ENCODE results near the gene POSTN.
"Not testable (repeated sequence)": the region's sequence is repeated elsewhere in the genome, so short reads cannot be mapped to it uniquely, and the experiment has no call there.

The POSTN gene

DNA sequence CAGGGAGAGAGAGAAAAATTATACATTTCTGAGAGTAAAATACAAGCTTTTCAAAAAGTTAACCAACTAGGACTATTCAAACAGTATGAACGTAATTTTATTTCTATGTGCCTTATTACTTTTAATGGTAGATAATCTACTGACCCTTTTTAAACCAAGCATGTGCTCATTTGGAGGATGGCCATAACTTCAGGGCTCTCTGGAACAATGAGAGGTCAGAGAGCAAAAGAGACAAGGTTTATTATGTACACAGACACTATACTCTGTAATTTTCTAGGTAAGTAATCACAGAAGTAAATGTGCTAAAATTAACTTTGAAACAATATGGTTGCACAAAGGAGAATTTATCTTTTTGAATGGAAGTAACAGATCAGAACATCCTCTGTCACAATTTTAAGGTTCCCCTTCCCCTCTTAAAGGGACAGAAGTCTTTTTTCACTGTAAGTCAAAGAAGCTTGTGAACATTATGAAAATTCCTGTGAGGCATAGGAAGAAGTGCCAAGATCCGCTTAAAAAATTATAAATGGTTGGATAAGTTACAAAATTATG, 1.0 kb downstream of the POSTN start:
- DNase-seq, result no peak

DNA sequence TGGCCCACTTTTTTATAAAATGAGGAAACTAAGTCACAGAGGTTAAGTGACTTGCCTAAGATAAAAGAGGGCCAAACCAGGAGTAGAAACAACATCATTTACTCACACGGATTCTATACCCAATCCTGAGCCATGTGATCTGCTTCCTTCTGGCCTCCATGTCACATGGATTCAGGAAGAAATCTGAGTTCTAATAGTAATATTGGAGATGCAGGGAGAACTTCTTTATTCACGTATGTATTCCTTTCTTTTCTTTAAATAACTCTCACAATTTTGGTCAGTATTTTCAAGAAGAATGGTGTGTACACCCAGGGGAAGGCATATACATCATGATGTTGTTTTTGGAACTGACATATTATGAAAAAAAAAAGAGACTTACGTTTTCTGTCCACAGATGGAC, 1.8 kb downstream of the POSTN start:
- no peak for DNase-seq
- no peak for ATAC-seq

More for the DNA sequence above, 1.0 kb downstream of the POSTN start:
- no peak for ATAC-seq

DNA sequence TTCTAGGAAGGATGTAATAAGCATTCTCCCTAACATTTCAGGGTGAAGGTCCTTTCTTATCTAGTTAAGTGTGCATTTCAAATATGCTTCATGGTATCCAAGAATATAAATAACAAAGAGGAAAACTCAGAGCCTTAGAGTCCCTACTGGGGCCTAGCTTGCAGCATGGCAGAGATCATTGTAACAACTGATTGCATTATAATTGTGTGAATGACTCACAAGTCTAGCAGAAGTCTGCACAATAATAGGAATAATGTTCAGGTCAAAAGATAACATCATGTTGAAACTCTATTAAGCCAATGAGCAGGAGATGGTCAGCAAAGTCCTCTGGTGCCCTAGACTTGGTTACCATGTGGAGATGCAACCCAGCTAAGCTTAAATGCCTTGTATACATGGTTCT, 3.4 kb downstream of the POSTN start:
- ATAC-seq (no peak), DNase-seq (no peak)

DNA sequence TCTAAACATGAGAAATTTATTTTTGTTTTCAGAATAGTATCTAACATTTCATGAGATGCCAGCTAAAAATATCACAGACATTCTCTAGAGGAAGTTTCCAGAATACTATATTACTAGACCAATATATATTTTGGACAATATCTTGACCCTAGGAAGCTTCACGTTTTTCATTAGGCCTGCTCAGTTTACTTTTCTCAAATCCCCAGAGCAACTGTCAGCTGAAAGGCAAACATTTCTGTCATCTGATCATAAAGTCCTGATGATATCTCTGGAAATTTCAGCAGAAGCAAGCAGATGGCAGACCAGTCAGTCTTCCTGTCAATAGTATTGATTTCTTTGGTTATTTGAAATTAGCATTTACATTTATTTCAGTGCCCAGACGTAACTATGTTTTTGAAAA, 4.0 kb downstream of the POSTN start:
- ATAC-seq (no peak), DNase-seq (no peak)

DNA sequence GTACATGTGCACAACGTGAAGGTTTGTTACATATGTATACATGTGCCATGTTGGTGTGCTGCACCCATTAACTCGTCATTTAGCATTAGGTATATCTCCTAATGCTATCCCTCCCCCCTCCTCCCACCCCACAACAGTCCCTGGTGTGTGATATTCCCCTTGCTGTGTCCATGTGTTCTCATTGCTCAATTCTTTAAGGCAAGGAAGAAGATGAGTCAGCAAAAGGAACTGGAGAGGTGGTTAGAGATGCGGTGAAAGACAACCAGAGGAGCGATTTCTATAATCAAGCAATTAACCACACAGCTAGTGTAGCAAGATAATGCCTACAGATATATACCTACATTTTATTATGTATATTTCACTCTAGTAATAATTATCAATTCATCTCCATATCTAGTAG, 9.2 kb downstream of the POSTN start:
- DNase-seq, ATAC-seq: not testable (repeated sequence)

DNA sequence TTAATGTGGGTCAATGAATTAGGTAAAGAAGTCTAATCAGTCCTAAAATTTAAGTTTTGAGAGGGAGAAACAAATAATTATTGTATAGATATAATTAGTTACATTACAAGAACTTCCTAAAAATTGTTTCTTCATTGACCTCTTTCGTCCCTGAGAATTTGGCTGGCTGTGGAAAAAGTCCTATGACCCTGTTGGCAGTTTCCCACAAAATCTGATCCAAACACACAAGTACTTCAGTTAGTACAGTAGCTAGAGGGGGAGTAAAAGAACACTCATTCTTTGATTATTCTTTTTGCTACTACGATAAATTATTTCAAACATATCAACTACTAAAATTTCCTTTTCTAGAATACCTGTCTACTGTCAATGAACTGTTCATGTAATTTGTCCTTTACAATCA, 11.3 kb downstream of the POSTN start:
- DNase-seq (no peak), ATAC-seq (no peak)

DNA sequence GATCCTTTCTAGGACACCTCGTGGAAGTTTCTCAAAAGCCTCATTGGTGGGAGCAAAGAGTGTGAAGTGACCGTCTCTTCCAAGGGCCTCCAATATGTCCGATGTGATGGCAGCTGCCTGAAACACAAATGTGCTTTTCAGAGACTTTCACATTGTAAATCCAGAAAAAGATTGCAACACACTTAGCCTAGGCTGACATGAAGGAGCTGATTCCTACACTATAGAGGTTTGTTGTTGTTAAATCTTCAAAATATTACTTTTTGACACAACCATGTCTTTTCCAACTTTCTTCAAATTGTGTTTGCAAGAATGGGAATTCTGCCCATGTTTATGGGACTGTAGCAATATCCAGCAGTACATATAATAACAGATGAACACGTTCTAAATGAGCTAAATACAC, 12.4 kb downstream of the POSTN start:
- ATAC-seq (no peak), DNase-seq (no peak)

DNA sequence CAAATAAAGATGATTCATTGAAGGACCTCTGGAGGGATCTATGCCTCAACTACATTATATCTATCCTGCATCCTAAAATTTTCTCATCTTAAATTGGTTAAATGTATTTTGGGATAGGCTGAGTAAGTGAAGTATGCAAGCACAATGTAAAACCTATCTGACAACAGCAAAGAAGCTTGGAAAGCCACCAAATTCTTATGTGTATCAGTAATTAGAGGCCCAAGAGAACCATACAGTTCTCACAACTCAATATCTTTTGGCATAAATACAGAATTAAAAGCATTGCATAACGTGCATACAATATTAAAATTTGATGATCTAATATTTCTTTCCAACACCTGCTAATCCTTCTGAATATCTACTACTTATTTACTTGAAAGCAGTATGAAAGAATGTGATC, 13.0 kb downstream of the POSTN start:
- DNase-seq (no peak), ATAC-seq (no peak)

DNA sequence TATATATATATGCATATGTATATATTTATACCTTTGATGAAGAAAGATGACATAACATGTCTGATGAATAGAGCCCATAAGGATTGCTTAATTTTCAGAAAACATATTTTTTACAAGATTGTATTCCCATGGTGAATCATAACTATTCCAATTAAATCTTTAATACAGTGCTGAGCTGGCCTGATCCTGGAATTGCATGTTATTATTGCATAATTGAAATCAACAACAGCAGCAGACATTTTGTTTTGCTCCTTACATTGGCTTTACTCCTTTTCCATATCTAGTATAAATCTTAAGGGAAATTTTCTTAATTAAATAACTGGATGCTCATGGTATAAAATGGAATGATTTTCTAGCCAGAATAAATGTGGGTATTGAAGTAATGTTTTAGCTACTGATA, 22.0 kb downstream of the POSTN start:
- DNase-seq, result no peak
- no peak for ATAC-seq

DNA sequence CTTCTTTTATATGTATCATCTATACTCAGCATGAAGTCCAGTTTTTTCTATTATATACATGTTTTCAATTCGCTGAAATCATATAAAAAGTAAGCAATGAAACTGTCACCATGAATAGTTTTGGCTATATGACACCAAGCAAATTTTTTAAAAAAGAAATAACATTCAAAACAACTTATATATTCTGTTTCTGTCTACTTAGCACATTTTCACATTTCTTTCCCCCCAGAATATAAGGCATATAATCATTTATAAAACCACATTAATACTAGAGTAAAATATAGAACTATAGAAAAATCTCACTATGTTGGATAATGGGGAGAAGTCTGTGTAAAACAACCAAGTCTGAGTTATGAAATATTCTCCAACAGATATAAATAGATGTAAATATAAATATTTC, 33.1 kb downstream of the POSTN start:
- no peak for DNase-seq
- ATAC-seq, result no peak

DNA sequence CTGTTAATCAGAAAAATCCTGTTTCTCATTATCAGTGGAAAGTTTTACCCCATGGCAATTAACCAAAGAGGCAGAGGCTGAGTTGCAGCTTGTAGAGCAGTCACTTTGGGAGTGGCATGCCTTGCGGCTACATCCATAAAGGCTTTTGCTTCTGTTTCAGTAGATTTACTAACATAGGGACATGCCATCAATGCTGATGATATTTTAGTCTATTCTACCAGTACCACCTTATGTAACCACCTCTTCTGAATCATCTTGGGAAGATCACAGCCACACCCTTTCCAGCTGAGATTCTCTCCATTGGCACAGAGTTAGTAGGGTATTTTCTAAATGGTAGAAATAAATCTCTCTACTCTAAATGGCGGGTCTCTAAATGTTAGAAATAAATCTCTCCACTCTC, 37.5 kb downstream of the POSTN start:
- no peak for DNase-seq
- ATAC-seq, result no peak

DNA sequence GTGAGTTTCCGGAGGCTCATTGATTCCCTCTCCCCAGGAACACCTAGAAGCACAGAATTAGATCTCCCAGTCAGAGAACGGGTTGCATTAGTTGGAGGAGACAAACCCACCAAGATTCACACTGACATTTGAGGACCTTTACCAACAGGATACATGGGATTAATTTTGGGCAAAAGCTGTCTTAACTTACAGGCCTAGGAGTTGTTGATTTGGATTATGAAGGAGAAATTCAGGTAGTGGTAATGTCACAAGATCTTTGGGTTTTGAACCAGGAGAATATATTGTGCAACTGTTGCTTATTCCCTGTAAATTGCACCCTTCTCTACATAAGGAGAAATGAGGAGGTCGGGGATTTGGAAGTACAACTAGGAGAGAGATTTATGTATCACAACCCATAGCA, 38.0 kb downstream of the POSTN start:
- no peak for DNase-seq
- ATAC-seq, result no peak

DNA sequence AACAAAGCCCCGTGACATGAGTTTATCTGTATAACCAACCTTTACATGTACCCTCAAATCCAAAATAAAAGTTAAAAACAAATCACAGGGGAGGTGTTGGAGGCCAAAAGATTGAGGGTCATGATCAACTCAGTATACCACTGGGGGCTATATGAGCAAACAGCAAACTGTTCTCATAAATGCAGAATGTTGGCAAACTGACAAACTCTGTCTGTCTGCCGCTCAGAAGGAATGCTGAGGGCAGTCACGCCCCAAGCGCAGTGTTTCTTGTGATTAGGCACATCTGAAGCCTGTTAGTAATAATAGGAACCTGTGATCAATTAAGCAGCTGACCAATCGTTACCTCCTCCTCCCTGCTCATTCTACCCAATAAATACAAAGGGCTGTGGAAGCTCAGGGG, 39.8 kb downstream of the POSTN start:
- not testable (repeated sequence) for ATAC-seq, DNase-seq

DNA sequence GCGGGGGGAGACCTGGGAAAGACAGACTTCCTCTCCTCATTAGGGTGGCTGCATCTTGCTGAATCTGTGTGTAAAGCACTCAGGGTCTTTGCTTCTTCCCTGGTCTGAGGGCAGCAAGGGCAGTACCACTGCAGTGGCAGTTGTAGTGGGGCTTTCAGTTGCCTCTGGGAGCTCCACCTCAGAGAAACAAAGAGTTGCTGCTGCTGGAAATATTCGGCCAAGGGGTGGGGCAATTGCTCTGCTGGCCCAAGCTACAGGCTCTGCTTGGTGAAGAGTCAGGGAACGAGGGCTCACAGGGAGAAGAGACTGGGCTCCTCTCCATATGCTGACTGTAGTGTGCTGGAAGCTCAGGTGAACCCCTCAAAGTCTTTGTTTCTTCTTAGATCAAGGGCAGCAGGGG, 52.5 kb downstream of the POSTN start:
- ATAC-seq, result no peak
- no peak for DNase-seq

DNA sequence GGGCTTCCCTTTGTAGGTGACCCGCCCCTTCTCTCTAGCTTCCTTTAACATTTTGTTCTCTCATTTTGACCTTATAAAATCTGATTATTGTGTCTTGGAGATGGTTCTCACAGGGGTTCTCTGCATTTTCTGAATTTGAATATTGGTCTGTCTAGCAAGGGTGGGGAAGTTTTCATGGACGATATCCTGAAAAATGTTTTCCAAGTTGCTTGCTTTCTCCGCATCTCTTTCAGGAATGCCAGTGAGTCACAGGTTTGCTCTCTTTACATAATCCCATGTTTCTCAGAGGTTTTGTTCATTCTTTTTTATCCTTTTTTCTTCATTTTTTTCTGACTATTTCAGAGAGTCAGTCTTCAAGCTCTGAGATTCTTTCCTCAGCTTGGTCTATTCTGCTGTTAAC, 53.6 kb downstream of the POSTN start:
- no peak for ATAC-seq
- no peak for DNase-seq

DNA sequence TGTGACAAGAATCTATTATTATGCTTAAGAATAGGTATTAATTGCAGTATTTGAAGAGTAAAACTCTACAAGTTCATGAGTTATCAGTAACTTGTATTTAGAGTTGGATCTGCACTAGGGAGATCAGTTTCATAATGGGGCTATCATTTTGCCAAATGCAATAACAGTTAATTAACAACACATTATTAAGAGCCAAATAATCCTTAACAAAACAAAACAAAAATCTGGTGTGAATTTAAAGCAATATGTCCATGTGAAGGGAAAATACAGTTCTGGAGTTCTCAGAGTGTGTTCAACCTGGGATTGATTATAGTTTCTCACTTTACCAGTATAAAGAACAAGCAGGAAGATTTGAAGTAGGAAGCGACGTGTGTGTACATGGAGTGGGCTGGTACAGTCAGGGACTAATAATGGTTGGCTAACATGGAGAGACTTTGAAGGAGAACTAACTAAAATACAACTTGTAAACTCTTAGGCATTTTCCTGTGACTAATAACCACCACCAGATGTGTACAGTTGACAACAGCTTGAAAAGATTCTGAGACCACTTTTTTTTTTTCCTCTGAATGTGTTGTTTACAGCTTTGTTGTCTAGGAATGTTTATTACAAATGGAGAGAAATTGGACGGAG, 58.5 kb downstream of the POSTN start:
- no peak for DNase-seq
- no peak for ATAC-seq

DNA sequence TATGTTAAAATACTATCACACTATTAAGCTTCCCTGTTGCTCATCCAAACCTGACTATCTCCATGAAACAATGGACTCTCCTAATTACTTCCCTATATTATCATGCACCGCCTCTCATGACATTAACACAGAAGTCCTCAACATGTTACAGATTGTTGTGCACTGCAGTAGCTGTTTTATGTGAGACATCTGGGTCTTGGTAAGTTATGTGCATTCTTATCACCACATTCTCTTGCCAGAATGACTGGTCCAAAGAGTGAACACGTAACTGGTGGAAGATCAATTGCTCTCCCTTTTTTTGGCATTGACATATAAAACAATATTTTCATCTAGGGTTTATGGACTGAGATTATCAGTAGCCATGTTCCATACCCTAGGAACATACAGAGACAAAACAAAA, 59.4 kb downstream of the POSTN start:
- no peak for ATAC-seq
- DNase-seq, result no peak

DNA sequence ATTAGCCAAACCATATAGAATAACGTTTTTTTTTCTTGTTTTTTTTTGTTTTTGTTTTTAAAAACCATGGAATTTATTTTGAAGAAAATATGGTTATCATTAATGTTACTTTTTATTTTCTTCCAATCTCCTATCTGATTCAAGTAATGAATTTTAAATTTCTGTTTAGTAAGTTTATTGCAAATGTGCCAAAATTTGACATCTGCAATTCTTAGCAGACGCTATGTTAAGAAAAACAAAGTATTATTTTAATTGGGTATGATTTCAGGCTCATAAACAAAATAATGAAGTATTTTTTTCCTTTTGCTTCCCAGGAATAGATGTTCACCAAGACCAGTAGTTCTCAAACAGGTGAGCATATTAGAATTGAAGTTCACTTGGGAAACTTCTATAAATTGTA, 63.1 kb downstream of the POSTN start:
- ATAC-seq (no peak), DNase-seq (no peak)

DNA sequence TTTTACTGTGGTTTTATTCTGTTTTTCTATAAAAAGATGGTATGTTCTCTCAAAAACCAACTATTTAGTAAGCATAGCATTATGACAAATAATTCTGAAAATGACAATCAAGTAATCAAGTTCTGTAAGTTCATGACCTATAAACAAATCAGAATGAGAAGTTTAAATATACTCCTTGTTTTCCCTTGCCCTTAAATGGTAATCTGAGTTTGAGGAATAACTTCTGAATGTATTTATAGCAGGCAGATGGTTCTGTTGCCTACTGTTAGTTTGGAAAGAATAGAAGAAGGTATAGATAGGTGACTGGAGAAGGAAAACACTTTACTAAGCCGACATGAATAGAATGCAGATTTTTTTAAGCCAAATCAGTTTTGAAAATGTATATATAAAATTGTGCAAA, 63.9 kb downstream of the POSTN start:
- no peak for ATAC-seq
- DNase-seq, result no peak

DNA sequence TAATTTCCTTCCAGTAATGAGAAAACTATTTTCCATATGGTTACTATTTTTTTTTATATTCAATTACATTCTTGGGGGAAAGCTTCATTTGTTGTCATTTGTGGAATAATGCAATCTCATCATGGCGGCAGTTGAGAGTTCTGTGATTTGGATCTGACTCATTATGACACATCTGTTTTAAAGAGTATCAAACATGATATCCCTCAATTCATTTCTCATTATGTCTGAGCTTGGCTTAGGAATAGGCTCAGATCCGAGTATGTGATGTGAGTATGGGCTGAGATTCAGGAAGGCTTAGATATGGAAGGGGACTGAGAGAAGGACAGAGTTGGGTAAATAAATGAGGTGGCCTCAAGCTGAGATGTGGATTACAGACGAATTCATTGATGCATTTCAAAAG, 64.4 kb downstream of the POSTN start:
- ATAC-seq, result no peak
- no peak for DNase-seq

DNA sequence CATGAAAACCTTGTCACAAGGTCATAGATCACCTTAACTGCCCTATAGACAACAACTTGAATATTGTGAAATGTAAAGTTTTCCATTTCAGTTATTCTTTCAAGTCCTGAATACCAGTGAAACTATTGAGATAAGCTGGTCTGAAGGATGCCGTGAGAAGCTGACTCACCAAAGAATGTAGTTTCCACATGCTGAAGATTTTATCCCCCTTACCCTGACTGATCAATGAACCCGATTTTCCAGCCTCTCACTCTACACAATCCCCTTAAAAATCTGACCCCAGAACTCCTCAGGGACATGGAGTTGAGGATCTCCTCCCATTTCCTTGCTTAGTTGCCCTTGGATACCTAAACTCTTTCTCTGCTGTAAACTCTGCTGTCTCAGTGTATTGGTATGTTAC, 67.5 kb downstream of the POSTN start:
- no peak for ATAC-seq
- no peak for DNase-seq

DNA sequence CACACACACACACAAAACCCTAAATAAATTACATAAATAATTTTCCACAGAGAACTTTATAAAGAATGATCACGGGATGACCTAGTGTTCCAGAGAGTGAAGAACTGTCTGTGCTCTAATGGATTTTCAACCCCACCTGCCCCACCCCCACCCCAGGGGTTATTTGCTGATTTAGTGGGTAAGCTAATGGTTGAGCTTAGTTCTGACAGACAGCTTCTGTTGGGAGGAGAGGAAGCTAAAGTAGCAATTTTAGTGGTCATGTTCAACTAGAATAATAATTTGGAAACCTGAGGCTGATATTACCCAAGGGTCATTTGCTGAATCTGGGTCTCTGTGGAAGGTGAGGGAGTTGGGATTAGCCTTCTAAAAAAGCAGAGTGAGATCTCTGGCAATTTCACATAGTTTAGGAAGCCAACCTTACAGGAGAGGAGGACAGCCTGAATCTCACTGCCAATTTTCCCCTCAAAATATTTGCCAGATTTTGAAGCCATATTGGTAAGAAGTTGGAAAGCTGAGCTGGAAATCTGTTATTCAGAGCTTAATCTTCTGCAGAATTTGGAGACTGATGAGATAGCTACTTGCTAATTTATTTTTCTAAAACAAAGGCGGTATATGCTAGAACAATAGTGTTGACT, 68.7 kb downstream of the POSTN start:
- DNase-seq (no peak), ATAC-seq (no peak)

DNA sequence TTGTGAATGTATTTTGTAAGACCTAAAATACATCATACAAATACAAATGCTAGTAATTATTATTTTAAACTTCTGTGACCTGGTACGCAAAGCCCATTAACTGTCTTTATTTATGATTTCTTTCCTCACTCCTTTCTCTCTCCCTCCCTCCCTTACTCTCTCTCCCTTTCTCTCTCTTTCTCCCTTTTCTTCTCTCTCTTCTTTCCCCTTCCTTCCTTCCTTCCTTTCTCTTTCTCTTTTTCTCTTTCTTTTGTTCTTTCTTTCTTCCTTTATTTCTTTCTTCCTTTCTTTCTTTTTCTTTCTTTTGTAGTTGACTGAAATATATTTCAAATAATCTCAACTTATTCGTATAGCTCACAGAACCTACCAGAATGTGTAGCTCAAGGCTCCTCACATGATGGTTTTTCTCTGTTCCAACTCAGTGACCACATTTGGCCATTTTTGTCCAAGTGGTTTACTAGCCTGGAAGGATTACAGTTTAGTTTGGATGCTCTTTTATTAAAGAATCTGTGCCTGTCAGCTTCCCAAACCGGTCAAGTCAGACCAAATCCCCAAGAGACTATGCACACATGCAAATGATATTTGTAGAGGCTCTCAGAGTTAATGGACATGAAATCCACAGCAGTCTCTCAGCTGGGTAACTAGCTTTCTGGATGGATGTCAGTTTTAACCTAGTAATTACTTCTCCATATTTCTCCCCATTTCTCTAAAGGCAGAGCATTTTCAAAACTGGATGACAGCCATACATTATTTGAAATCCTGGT, 71.7 kb downstream of the POSTN start:
- DNase-seq, result no peak
- ATAC-seq, result no peak

DNA sequence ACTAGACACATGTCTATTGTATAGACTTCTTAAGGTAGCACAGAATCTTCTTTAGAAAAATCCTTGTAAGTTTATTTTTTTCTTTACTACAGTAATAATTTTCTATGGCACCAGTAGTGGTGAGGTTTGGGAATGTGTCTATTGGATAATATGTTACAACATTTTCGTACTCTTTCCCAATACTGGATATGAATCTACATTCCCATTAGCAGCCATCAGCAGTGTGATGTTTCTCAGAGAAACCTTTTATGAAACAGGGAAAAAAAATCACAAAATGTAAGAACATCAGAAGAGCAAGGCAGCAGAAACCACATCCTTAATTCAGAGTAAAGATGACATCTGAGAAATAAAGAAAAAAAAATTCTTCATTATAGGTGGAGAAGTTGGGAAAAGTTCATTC, 83.3 kb downstream of the POSTN start:
- DNase-seq (no peak), ATAC-seq (no peak)

All from stimulated activated naive CD8-positive, alpha-beta T cell treated with anti-CD3 and anti-CD28 coated beads, Interleukin-15, Interleukin-2, amounts not matched to agents 100 U/mL and 50 U/mL, for 24 hours (primary cell).